Fibroblast of peridontal ligament (primary cell): Measurements from ENCODE around the gene TNNT2.
A peak's percentile ranks its signal among the peaks of the same experiment; 100 is the strongest.

ENCODE experiments used
- DNase-seq: peaks from one replicate; pipeline ENCODE4 v3.0.0-alpha.2; 2010; ENCODE audit errors: extremely low read depth

Gene TNNT2

GRCh38 chr1:201356701-201357100, 20.8 kb downstream of the TNNT2 start:
- no peak for DNase-seq

DNA sequence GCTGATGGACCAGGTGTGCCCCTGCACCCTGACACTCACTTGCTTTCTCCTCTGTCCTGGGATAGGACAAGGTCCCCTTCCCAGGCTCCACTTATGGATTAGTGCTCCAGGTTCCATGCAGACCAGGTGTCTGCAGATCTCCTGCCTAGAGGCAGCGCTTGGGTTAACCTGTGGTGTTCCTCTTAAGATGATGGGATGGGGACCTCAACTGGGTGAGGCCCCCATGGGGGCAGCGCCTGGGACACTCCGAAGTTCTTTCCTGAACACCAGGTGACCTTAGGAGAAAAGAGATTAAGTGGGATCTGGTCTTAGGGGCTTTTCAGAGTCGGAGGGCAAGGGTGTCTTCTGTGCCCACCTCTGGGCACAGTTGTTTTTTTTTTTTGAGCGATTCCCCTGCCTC, 21.2 kb downstream of the TNNT2 start:
- DNase-seq = no peak

- no peak for DNase-seq
Observed at GRCh38 chr1:201355471-201355870, 22.0 kb downstream of the TNNT2 start.

- no peak for DNase-seq
Observed at GRCh38 chr1:201354901-201355295, 22.6 kb downstream of the TNNT2 start.

GRCh38 chr1:201354151-201354900, 23.2 kb downstream of the TNNT2 start:
- no peak for DNase-seq

- DNase-seq = no peak
Observed at GRCh38 chr1:201353186-201353940, 24.1 kb downstream of the TNNT2 start.

GRCh38 chr1:201351617-201352016, 25.9 kb downstream of the TNNT2 start:
- DNase-seq = no peak

- DNase-seq = no peak
Observed at GRCh38 chr1:201350884-201351283, 26.6 kb downstream of the TNNT2 start.

DNA sequence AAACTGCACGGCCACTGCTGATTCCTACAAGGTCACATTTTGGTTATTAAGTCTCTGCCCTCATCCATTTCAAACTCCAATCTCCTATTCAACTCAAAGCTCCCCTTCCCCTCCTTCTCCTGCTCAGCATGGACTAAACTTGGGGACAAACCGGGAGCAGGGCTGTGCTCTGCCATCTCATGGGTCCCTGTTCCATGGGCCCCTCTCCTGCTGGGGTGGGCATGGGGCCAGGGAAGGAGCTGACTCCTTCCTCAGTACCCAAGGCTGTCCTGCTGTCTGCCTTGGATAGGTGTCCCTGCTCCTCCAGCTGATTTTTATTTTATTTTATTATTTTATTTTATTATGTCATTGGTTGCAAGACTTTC, 27.1 kb downstream of the TNNT2 start:
- no peak for DNase-seq

- no peak for DNase-seq
Observed at GRCh38 chr1:201349092-201349491, 28.4 kb downstream of the TNNT2 start.

DNA sequence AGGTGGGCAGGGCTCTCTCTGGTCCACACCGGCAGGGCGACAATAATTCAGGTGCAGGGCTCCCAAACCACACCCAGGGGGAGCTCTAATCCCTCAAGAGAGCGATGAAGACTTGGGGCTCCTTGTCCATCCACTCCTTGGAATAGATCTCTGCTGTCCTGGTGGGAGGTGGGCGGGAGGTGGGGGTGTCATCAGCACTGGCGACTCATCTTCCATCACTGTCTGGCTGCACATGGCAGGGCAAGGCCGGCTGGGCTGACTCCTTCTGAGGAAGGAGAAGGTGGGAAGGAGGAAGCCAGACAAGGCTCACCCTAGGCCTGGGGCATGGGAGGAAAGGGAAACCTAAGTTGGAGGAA, 29.3 kb downstream of the TNNT2 start:
- peak; percentile 64 for DNase-seq

GRCh38 chr1:201347498-201348210, 29.8 kb downstream of the TNNT2 start:
- DNase-seq = no peak

DNA sequence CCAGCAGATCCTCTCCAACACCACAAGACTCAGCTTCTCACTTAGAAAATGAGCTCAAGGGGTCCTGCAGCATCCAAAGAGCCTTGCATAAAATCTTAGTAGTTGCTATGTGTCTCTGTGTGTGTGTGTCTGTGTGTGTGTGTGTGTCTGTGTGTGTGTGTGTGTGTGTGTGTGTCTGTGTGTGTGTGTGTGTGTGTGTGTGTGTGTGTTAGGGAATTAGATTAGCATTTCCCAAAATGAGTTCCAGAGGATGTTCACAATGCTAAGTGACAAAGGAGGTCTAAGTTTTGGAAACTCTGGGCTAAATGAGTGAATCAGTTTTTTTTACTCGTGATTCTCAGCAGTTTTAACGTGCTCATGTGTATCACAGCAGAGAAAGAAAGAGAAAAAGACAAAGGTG, 30.5 kb downstream of the TNNT2 start:
- no peak for DNase-seq

- peak; percentile 63 for DNase-seq
Observed at GRCh38 chr1:201346337-201346939, 31.0 kb downstream of the TNNT2 start.

- DNase-seq = no peak
Observed at GRCh38 chr1:201345081-201345355, 32.5 kb downstream of the TNNT2 start.

DNA sequence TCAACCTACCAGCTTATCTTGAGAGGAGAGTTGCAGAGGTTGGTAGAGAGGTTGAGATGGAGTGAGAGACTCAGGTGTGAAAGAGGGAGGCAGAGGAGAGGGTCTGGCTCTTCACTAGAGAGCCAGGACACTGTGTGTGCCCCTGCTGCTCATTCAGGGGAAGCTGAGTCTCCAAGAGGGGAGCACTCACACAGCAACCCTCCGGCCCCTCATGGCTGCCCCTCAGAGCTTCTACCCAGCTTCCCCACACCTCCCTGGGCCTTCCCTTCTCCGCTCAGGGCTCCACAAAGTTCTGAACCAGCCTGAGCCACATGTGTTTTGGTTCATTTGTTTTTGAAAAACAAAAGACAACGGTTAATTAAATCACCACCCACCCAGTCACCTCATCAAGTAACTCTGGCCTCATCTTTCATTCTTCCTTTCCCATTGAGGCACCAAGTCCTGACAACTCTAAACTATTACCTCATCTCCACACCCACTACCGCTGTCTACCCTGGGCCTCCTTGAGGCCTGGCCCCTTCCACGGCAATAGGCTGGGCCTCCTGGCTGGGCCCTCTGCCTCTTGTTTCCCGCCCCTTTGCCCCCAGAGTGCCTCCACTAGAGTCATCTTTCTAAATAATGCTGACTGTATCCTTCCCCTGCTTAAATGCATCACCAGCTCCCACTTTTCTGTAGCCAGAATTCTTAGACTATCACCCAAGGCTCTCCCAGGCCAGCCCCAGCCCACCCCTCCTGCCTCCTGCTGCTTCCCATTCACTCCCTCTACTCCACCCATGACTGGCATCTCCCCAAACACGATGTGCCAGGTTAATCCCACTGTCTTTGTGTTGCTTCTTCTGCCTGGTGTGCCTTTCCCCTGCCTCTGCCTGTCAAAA, 33.0 kb downstream of the TNNT2 start:
- no peak for DNase-seq

- no peak for DNase-seq
Observed at GRCh38 chr1:201341377-201341776, 36.1 kb downstream of the TNNT2 start.

DNA sequence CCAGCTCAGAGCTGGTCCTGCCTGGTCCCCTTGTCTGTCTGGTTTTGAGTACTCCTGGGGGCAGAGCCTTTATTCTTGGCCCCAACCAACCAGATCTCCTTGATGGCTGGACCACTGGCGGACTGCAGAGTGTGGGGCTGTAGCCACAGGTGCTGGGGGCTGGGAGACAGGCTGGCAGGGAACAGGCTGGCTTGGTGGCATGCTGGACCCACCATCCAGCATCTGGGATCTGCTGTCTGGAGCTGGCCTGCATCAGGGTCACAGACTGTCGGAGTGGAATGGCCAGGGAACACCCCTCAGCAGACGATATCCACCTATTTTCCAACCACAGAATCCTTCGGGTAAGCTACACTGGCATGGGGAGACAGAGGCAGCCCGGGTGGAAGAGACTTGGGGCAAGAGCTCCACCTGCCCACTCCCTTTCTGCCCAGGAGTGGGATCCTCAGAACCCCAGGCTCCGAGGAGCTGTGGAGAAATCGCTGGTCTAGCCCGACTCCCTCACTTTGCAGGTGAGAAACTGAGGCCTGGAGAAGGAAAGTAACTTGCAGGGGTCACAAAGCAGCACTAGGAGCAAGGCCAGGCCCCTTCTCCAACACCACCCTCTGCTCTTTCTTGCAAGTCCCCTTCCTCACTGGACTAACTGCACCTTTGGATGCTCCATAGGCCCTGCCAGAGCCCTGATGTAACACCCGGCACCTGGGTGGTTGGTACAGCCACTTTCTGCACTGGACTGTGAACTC, 40.6 kb downstream of the TNNT2 start:
- DNase-seq = no peak

- DNase-seq = no peak
Observed at GRCh38 chr1:201335901-201336300, 41.6 kb downstream of the TNNT2 start.

DNA sequence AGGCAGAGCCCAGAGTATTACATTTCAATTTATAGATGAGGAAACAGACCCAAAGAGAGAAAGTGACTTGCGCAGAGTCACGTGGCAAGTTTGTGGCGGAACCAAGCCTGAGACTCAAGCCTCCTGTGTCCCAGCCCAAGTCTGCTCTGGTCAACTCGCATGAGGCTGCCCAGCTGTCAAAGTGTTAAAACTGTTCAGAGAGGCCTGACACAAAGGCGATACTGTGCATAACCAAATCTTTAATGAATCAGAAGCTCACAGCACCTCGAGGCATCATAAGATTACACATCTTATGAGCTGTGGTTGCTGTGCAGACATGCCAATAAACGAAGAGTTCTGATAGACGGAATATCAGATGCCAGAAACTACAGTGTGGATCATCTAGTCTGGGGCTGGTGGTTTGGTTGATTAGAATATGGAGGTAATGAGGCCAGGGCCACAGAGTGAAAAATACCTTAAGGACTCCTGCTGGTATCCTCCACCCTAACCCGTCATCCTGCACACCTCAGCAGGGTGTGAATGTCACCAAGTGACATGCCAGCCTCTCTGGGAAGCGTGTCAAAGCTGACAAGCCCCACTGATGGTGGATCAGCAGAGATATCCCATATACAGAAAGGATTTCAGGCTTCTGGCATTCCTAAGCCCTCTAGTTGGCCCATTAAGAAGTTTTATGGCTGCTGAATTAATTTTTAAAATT, 42.2 kb downstream of the TNNT2 start:
- no peak for DNase-seq
